Gastrocnemius medialis (tissue), 4 donors: Measurements from ENCODE around the gene SPTAN1. TPM values are rescaled to one million over a fixed set of nuclear protein-coding genes. Genes with fewer than 3 reads are reported as not detected.

Experiments used
- ATAC-seq, 2 donors: fragments of 150-250 bp; one replicate each; pipeline ENCODE4 v1.9.1; 2016
- DNase-seq, 2 donors: peaks; one replicate each; pipeline ENCODE4 v3.0.0-alpha.2; 2019
- H3K27ac ChIP-seq, 4 donors: fragments of 200-600 bp; sonication (generic); 1 replicate in 1 of 4; 2 replicates in 3 of 4; pipeline ENCODE4 v1.5.1; 2016 to 2018; ENCODE audit warnings: mild to moderate bottlenecking in 2 of 4, moderate library complexity in 1 of 4
- H3K27me3 ChIP-seq, 3 donors: fragments of 200-600 bp; sonication (generic) in 2 of 3; 1 replicate in 1 of 3; 2 replicates in 2 of 3; pipeline versions ENCODE4 v1.5.1 to v1.6.0; 2016 to 2019; ENCODE audit warnings: mild to moderate bottlenecking in 1 of 3, moderate library complexity in 1 of 3
- H3K36me3 ChIP-seq, 2 donors: fragments of 200-600 bp; sonication (generic) in 1 of 2; one replicate each; pipeline ENCODE4 v1.5.1; 2017 to 2018
- H3K4me1 ChIP-seq, 2 donors: fragments of 200-600 bp; sonication (generic) in 1 of 2; one replicate each; pipeline ENCODE4 v1.5.1; 2016 to 2017; ENCODE audit warnings: mild to moderate bottlenecking in 2 of 2
- H3K4me3 ChIP-seq, 4 donors: fragments of 200-600 bp; sonication (generic) in 3 of 4; 1 replicate in 1 of 4; 2 replicates in 3 of 4; pipeline ENCODE4 v1.5.1; 2016 to 2019; ENCODE audit warnings: mild to moderate bottlenecking in 2 of 4
- H3K9me3 ChIP-seq, 3 donors: fragments of 200-600 bp; sonication (generic) in 2 of 3; 1 replicate in 1 of 3; 2 replicates in 2 of 3; pipeline ENCODE4 v1.5.1; 2016 to 2019
- CTCF ChIP-seq, 5 experiments: fragments of 450-650 bp in 3 of 5; fragments of 200-600 bp in 2 of 5; sonication (generic) in 2 of 5; IDR thresholded peaks in 4 of 5; conservative IDR thresholded peaks in 1 of 5; 1 replicate in 4 of 5; 2 replicates in 1 of 5; pipeline ENCODE4 v1.5.1; 2016 to 2019; ENCODE audit warnings: antibody characterized with exemption in 5 of 5, mild to moderate bottlenecking in 3 of 5, moderate library complexity in 3 of 5
- POLR2A ChIP-seq, 2 donors: fragments of 450-650 bp; IDR thresholded peaks; one replicate each; pipeline ENCODE4 v1.6.1; 2017; ENCODE audit warnings: antibody characterized with exemption in 2 of 2, mild to moderate bottlenecking in 2 of 2, moderate library complexity in 2 of 2
- in situ Hi-C, 4 donors: fragments of 200-750 bp; cut with MboI; loops; one replicate each; pipeline versions ENCODE4 v1.15.0 to v1.8.0; 2017; ENCODE audit warnings: low sequenced_read_pairs in 4 of 4
- intact Hi-C: fragments of 100-400 bp; cut with DNase I; formaldehyde crosslinking; loops from one replicate; pipeline ENCODE4 v1.15.1; 2023; ENCODE audit warnings: low total_unique reads
- total RNA-seq, 4 donors: library from RNA; depleted of rRNA; stranded (reverse); fragments of >200 nt; gene quantifications; one replicate each; pipeline versions ENCODE4 v1.1.0 to v1.2.3, GENCODE V29; 2016

SPTAN1 gene
- total RNA-seq, 4 donors from 2014 or later, result 30.2 to 41.5 (median 33.0) TPM

- Histone ChIP-seq H3K27me3 (no peaks in the 10 kb centered on the region), H3K27ac (peak overlapping the region; percentile 73 to 83 (median 76)), H3K36me3 (peaks cover 0 to 65% of the 10 kb centered on the region in 2 donors), H3K4me3 (no peak overlapping the region), H3K4me1 (peaks cover 14 to 15% of the 10 kb centered on the region in 2 donors), H3K9me3 (no peaks in the 10 kb centered on the region)
- in situ Hi-C loops, result no loop called here
- peak; percentile 98 to 99 for ATAC-seq
- peak; percentile 88 to 98 for DNase-seq
- no peak for TF ChIP-seq POLR2A (IDR thresholded peaks at IDR 0.05)
- intact Hi-C loops, result loop anchor here (2.0 kb wide), 3 partner anchors 49 to 81 kb away; partner anchors contain the start of genes DYNC2I2, SET and SPTAN1
These were observed 55.4 kb downstream of the SPTAN1 start for GRCh38 chr9:128607642-128608350.

- DNase-seq, result no peak
- Histone ChIP-seq H3K4me3 (no peak overlapping the region), H3K27ac (no peak overlapping the region), H3K27me3 (no peaks in the 10 kb centered on the region), H3K36me3 (peaks cover 0 to 72% of the 10 kb centered on the region in 2 donors), H3K9me3 (no peaks in the 10 kb centered on the region), H3K4me1 (peaks cover 14 to 15% of the 10 kb centered on the region in 2 donors)
- in situ Hi-C loops, result no loop called here
- no peak for ATAC-seq
- no peak for TF ChIP-seq CTCF (IDR thresholded peaks at IDR 0.05 in 4 of 5, conservative IDR thresholded peaks at IDR 0.05 in 1 of 5)
- no peak for TF ChIP-seq POLR2A (IDR thresholded peaks at IDR 0.05)
- intact Hi-C loops, result no loop called here
These were observed 58.5 kb downstream of the SPTAN1 start for GRCh38 chr9:128610897-128611296.

- ATAC-seq, result no peak
- no peaks in the 10 kb centered on the region for H3K9me3 ChIP-seq
- H3K27me3 ChIP-seq, result no peaks in the 10 kb centered on the region
- peaks cover 14 to 15% of the 10 kb centered on the region in 2 donors for H3K4me1 ChIP-seq
- intact Hi-C loops (no loop called here), in situ Hi-C loops (no loop called here)
- no peak overlapping the region for H3K27ac ChIP-seq
- no peak overlapping the region for H3K4me3 ChIP-seq
- no peak for DNase-seq
- peaks cover 0 to 79% of the 10 kb centered on the region in 2 donors for H3K36me3 ChIP-seq
- TF ChIP-seq CTCF (IDR thresholded peaks at IDR 0.05 in 4 of 5, conservative IDR thresholded peaks at IDR 0.05 in 1 of 5) (no peak), POLR2A (IDR thresholded peaks at IDR 0.05) (no peak)
These were observed 59.4 kb downstream of the SPTAN1 start for GRCh38 chr9:128611600-128612394.

GRCh38 chr9:128614728-128615127 lies 62.3 kb downstream of the SPTAN1 start:
- Histone ChIP-seq H3K36me3 (peaks cover 0 to 91% of the 10 kb centered on the region in 2 donors), H3K27ac (no peak overlapping the region), H3K9me3 (no peaks in the 10 kb centered on the region), H3K4me1 (no peaks in the 10 kb centered on the region), H3K27me3 (no peaks in the 10 kb centered on the region), H3K4me3 (no peak overlapping the region)
- in situ Hi-C loops, result no loop called here
- DNase-seq, result no peak
- intact Hi-C loops, result no loop called here
- no peak for ATAC-seq
- TF ChIP-seq POLR2A (IDR thresholded peaks at IDR 0.05) (no peak), CTCF (IDR thresholded peaks at IDR 0.05 in 4 of 5, conservative IDR thresholded peaks at IDR 0.05 in 1 of 5) (no peak)

GRCh38 chr9:128615571-128615970 lies 63.2 kb downstream of the SPTAN1 start:
- no peak overlapping the region for H3K27ac ChIP-seq
- no peaks in the 10 kb centered on the region for H3K27me3 ChIP-seq
- in situ Hi-C loops, result no loop called here
- no peaks in the 10 kb centered on the region for H3K4me1 ChIP-seq
- TF ChIP-seq CTCF (IDR thresholded peaks at IDR 0.05 in 4 of 5, conservative IDR thresholded peaks at IDR 0.05 in 1 of 5) (no peak), POLR2A (IDR thresholded peaks at IDR 0.05) (no peak)
- no peaks in the 10 kb centered on the region for H3K9me3 ChIP-seq
- H3K4me3 ChIP-seq, result no peak overlapping the region
- ATAC-seq (no peak), DNase-seq (no peak)
- H3K36me3 ChIP-seq, result peaks cover 0 to 92% of the 10 kb centered on the region in 2 donors
- intact Hi-C loops, result no loop called here
